Suprapubic skin (tissue), 4 donors: ENCODE measurements around the gene PLXNA4. TPM values are rescaled to one million over a fixed set of nuclear protein-coding genes. Genes with fewer than 3 reads are reported as not detected.

Source experiments
- DNase-seq, 2 donors: peaks; one replicate each; pipeline ENCODE4 v3.0.0-alpha.2; 2019; ENCODE audit warnings: low spot score in 2 of 2
- H3K27ac ChIP-seq: fragments of 200-600 bp; sonication (generic); one replicate; pipeline ENCODE4 v1.5.1; 2019
- H3K27me3 ChIP-seq: fragments of 200-600 bp; sonication (generic); one replicate; pipeline ENCODE4 v1.5.1; 2019
- H3K36me3 ChIP-seq: fragments of 200-600 bp; sonication (generic); one replicate; pipeline ENCODE4 v1.5.1; 2019
- H3K4me1 ChIP-seq: fragments of 200-600 bp; sonication (generic); one replicate; pipeline ENCODE4 v1.5.1; 2019
- H3K4me3 ChIP-seq: fragments of 200-600 bp; sonication (generic); one replicate; pipeline ENCODE4 v1.5.1; 2019; ENCODE audit warnings: mild to moderate bottlenecking
- H3K9me3 ChIP-seq: fragments of 200-600 bp; sonication (generic); one replicate; pipeline ENCODE4 v1.5.1; 2019
- EP300 ChIP-seq: sonication (generic); formaldehyde crosslinking; IDR thresholded peaks from one replicate; pipeline ENCODE4 v1.6.1; 2017; ENCODE audit warnings: antibody characterized with exemption
- POLR2A ChIP-seq, 2 donors: fragments of 450-650 bp; IDR thresholded peaks; one replicate each; pipeline ENCODE4 v1.6.1; 2017; ENCODE audit warnings: antibody characterized with exemption in 2 of 2, mild to moderate bottlenecking in 2 of 2, moderate library complexity in 2 of 2
- POLR2AphosphoS5 ChIP-seq, 3 donors: sonication (generic); formaldehyde crosslinking; IDR thresholded peaks; one replicate each; pipeline ENCODE4 v1.6.1; 2017; ENCODE audit warnings: antibody characterized with exemption in 3 of 3
- WGBS: methylation state at CpG from one replicate; pipeline ENCODE4 v1.1.5; 2018; 5-methylcytosine and 5-hydroxymethylcytosine counted together
- total RNA-seq, 4 donors: library from RNA; depleted of rRNA; stranded (reverse); fragments of >200 nt; gene quantifications; one replicate each; pipeline ENCODE4 v1.1.0, GENCODE V29; 2016
- TF ChIP-seq, protein P1 (sequence below), 2 donors: fragments of 200-600 bp in 1 of 2; fragments of 450-650 bp in 1 of 2; sonication (generic) in 1 of 2; IDR thresholded peaks; one replicate each; pipeline ENCODE4 v1.5.1; 2016 to 2019; ENCODE audit warnings: antibody characterized with exemption in 2 of 2, mild to moderate bottlenecking in 1 of 2, moderate library complexity in 1 of 2

Gene PLXNA4
- total RNA-seq, 4 donors from 2014 or later = 5.4 to 10.7 (median 7.1) TPM

DNA sequence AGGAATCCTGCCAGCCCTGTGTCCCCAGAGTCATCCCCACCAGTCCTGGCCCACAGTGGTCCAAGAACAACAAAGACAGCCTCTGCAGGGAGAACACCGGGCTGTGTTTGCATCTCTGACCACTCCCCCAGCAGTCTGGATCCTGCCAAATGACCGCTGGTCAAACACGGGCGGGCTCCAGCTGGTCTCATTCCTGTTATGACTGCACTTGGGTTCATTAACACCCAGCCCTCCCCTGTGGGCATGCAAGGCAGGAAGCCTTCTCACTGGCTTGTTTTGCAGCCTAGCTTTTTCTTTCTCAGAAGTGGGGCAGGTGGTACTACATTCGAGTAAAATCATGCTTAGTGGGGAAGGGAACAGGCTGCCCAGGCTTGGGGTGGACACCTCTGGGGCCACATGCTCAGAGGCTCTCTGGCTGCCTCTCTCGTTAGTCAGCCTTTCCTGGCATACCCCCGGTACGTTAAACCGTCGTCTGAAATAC, 190.0 kb downstream of the PLXNA4 start:
- no peak overlapping the region for H3K4me3 ChIP-seq
- H3K4me1 ChIP-seq = peaks cover 12% of the 10 kb centered on the region
- WGBS = 25% methylated on average over 10 of the region's 10 CpGs
- TF ChIP-seq POLR2AphosphoS5 (IDR thresholded peaks at IDR 0.05) = no peak
- TF ChIP-seq, protein P1, sequence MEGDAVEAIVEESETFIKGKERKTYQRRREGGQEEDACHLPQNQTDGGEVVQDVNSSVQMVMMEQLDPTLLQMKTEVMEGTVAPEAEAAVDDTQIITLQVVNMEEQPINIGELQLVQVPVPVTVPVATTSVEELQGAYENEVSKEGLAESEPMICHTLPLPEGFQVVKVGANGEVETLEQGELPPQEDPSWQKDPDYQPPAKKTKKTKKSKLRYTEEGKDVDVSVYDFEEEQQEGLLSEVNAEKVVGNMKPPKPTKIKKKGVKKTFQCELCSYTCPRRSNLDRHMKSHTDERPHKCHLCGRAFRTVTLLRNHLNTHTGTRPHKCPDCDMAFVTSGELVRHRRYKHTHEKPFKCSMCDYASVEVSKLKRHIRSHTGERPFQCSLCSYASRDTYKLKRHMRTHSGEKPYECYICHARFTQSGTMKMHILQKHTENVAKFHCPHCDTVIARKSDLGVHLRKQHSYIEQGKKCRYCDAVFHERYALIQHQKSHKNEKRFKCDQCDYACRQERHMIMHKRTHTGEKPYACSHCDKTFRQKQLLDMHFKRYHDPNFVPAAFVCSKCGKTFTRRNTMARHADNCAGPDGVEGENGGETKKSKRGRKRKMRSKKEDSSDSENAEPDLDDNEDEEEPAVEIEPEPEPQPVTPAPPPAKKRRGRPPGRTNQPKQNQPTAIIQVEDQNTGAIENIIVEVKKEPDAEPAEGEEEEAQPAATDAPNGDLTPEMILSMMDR (IDR thresholded peaks at IDR 0.05) = no peak
- TF ChIP-seq EP300 = no peak
- TF ChIP-seq POLR2A (IDR thresholded peaks at IDR 0.05) = no peak
- no peaks in the 10 kb centered on the region for H3K36me3 ChIP-seq
- no peaks in the 10 kb centered on the region for H3K27me3 ChIP-seq
- no peak for DNase-seq
- no peak overlapping the region for H3K27ac ChIP-seq
- no peaks in the 10 kb centered on the region for H3K9me3 ChIP-seq

DNA sequence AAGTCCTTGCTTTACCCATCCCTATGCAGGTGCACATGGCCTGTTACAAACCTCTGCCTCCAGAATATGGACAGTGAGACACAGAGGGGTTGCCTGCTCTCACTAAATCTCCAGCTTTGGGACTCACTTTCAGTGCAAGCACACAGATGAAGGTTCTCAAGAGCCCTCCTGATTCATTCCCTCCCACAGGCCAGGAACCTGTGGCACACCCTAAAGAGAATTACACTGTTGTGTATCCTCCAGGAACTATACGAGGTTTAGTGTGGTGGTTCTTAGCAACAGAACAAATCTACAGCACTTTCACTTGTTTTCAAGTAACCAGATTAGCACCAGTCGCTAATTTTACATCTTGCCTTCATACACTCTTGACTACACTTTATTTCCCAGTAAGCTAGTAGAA, 192.3 kb downstream of the PLXNA4 start:
- Histone ChIP-seq H3K4me3 (no peak overlapping the region), H3K27me3 (no peaks in the 10 kb centered on the region), H3K27ac (no peak overlapping the region), H3K36me3 (no peaks in the 10 kb centered on the region), H3K9me3 (no peaks in the 10 kb centered on the region), H3K4me1 (peaks cover 12% of the 10 kb centered on the region)
- 93% methylated on average over 2 of the region's 2 CpGs for WGBS
- DNase-seq = no peak
- TF ChIP-seq, protein P1 (IDR thresholded peaks at IDR 0.05) = no peak
- TF ChIP-seq POLR2A (IDR thresholded peaks at IDR 0.05) = no peak
- TF ChIP-seq EP300 = no peak
- TF ChIP-seq POLR2AphosphoS5 (IDR thresholded peaks at IDR 0.05) = no peak

DNA sequence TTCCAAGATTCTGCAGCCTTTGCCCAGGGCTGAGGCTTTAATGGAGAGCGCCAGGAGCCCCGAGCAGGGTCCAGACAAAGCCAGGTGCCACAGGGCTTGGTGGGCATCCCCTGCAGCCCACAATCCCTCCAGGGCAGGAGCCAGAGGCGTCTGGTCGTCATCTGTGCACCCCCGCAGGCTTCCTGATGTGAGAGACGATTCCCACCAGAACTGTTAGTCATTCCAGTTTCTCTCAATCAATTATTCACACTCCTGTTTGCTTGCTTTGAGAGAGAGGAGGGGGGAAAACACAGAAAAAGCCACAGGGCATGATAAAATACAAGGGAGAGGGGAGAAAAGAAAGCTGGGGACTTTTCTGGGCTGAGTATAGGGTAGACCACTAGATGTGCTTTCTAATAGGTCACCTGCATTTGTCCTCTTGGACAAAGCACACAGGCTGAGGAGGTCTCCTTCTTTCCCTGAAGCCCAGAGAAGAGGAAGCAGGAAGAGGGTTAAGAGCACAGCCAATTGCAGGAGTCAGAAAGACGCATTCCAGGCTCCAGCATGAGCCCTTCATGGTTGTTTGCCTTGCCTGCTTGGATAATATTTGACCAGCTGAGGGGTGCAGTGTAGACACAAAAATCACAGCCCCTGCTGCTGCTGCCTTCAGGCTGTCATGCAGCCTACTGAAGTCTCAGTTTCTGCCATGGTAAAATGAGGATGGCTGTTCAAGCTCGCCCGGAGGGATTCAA, 194.4 kb downstream of the PLXNA4 start:
- WGBS = 43% methylated on average over 9 of the region's 9 CpGs
- no peak for DNase-seq
- no peaks in the 10 kb centered on the region for H3K36me3 ChIP-seq
- TF ChIP-seq EP300 = no peak
- no peak for TF ChIP-seq POLR2AphosphoS5 (IDR thresholded peaks at IDR 0.05)
- TF ChIP-seq POLR2A (IDR thresholded peaks at IDR 0.05) = no peak
- TF ChIP-seq, protein P1 (IDR thresholded peaks at IDR 0.05) = no peak
- no peak overlapping the region for H3K27ac ChIP-seq
- H3K4me1 ChIP-seq = peaks cover 12% of the 10 kb centered on the region
- no peaks in the 10 kb centered on the region for H3K27me3 ChIP-seq
- H3K9me3 ChIP-seq = no peaks in the 10 kb centered on the region
- H3K4me3 ChIP-seq = no peak overlapping the region

DNA sequence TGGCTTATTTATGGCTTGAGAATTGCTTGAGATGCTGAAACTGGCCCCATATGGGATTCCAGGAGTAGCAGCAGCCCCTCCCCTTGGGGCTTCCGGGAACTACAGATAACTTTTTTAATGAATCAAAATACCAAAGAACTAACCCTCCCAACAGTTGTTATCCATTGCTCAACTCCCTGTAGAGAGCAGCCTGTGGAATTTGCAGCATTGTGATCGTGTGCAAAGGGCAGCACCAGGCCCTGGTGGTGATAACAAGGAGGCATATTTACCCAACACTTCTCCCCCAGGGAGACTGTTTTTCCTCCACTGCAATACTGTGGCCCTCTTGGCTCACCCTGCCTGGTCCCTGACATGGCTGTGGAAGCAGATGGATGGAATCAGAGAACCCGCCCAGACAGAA, 196.2 kb downstream of the PLXNA4 start:
- no peaks in the 10 kb centered on the region for H3K9me3 ChIP-seq
- 49% methylated on average over 3 of the region's 3 CpGs for WGBS
- peak; percentile 76 to 85 for DNase-seq
- H3K27ac ChIP-seq = no peak overlapping the region
- no peak overlapping the region for H3K4me3 ChIP-seq
- peak in 2 of 3 donors; percentile 35 to 64 for TF ChIP-seq POLR2AphosphoS5 (IDR thresholded peaks at IDR 0.05)
- no peak for TF ChIP-seq POLR2A (IDR thresholded peaks at IDR 0.05)
- TF ChIP-seq, protein P1 (IDR thresholded peaks at IDR 0.05) = peak in 1 of 2 donors; percentile 13
- peaks cover 7% of the 10 kb centered on the region for H3K4me1 ChIP-seq
- H3K36me3 ChIP-seq = no peaks in the 10 kb centered on the region
- no peaks in the 10 kb centered on the region for H3K27me3 ChIP-seq

DNA sequence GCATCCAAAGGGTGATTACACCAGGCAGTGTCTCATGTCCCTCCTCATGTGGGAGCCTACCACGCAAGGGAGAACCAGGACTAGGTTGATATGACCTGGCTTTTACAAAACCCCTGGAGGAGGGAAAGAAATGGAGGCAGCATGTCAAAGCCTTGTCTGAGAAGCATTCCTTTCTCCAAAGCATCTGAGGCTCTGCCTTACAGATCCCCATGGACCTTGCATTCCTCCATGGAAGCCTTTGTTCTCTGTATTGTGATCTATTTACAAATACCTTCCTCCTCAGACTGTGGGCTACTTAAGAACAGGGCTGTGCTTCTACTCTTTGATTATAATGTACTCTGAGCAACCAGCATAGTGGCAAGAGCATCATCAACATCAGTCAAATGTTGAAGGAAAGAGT, 197.0 kb downstream of the PLXNA4 start:
- Histone ChIP-seq H3K4me3 (no peak overlapping the region), H3K27me3 (no peaks in the 10 kb centered on the region), H3K27ac (peak overlapping the region; percentile 41), H3K4me1 (peaks cover 7% of the 10 kb centered on the region), H3K9me3 (no peaks in the 10 kb centered on the region), H3K36me3 (no peaks in the 10 kb centered on the region)
- DNase-seq = no peak
- WGBS = 86% methylated on average over 1 of the region's 1 CpG
- no peak for TF ChIP-seq POLR2A (IDR thresholded peaks at IDR 0.05)
- TF ChIP-seq, protein P1 (IDR thresholded peaks at IDR 0.05) = no peak
- TF ChIP-seq EP300 = no peak
- no peak for TF ChIP-seq POLR2AphosphoS5 (IDR thresholded peaks at IDR 0.05)
